Inflammatory macrophage treated with lipopolysaccharide for 1 hour (primary cell): ENCODE data around the gene PPP2R2C.
A peak's percentile ranks its signal among the peaks of the same experiment; 100 is the strongest.

Experiments used
- DNase-seq, 2 donors: peaks; one replicate each; pipeline ENCODE4 v3.0.0-alpha.2; 2020 to 2022

PPP2R2C gene

GRCh38 chr4:6360385-6360784 is 112.0 kb downstream of the PPP2R2C start:
- DNase-seq = no peak

GRCh38 chr4:6359536-6360308 is 112.7 kb downstream of the PPP2R2C start:
- no peak for DNase-seq

GRCh38 chr4:6357476-6357875 is 114.9 kb downstream of the PPP2R2C start:
- DNase-seq = no peak

GRCh38 chr4:6356076-6356560 is 116.3 kb downstream of the PPP2R2C start:
- DNase-seq = no peak

GRCh38 chr4:6355052-6355451 is 117.4 kb downstream of the PPP2R2C start:
- no peak for DNase-seq

- DNase-seq = no peak
Observed at GRCh38 chr4:6354626-6355025, 117.8 kb downstream of the PPP2R2C start.

- DNase-seq = no peak
Observed at GRCh38 chr4:6354119-6354518, 118.3 kb downstream of the PPP2R2C start.

GRCh38 chr4:6352031-6352692 is 120.3 kb downstream of the PPP2R2C start:
- DNase-seq = no peak

GRCh38 chr4:6351246-6352000 is 121.0 kb downstream of the PPP2R2C start:
- no peak for DNase-seq

GRCh38 chr4:6350646-6351045 is 121.8 kb downstream of the PPP2R2C start:
- no peak for DNase-seq

- no peak for DNase-seq
Observed at GRCh38 chr4:6349896-6350603, 122.4 kb downstream of the PPP2R2C start.

- no peak for DNase-seq
Observed at GRCh38 chr4:6348408-6348807, 124.0 kb downstream of the PPP2R2C start.

GRCh38 chr4:6347511-6348045 is 124.8 kb downstream of the PPP2R2C start:
- DNase-seq = no peak

GRCh38 chr4:6346373-6347110 is 125.9 kb downstream of the PPP2R2C start:
- DNase-seq = no peak

- DNase-seq = no peak
Observed at GRCh38 chr4:6345866-6346265, 126.5 kb downstream of the PPP2R2C start.

GRCh38 chr4:6345096-6345830 is 127.2 kb downstream of the PPP2R2C start:
- DNase-seq = no peak

- no peak for DNase-seq
Observed at GRCh38 chr4:6343939-6344408, 128.4 kb downstream of the PPP2R2C start.

- DNase-seq = peak; percentile 2 to 18
Observed at GRCh38 chr4:6342530-6343293, 129.7 kb downstream of the PPP2R2C start.

GRCh38 chr4:6341696-6342095 is 130.7 kb downstream of the PPP2R2C start:
- no peak for DNase-seq

- no peak for DNase-seq
Observed at GRCh38 chr4:6340446-6341015, 131.9 kb downstream of the PPP2R2C start.
